Body of pancreas (tissue), 4 donors: ENCODE data around the gene HCFC1R1. TPM values are rescaled to one million over a fixed set of nuclear protein-coding genes. Genes with fewer than 3 reads are reported as not detected.
A peak's percentile ranks its signal among the peaks of the same experiment; 100 is the strongest.

Experiments used
- ATAC-seq: fragments of 150-250 bp; one replicate; pipeline ENCODE4 v1.9.1; 2016
- DNase-seq, 4 donors: peaks; one replicate each; pipeline ENCODE4 v3.0.0-alpha.2; 2019
- H3K27ac ChIP-seq, 4 donors: fragments of 200-600 bp; sonication (generic); 1 replicate in 3 of 4; 2 replicates in 1 of 4; pipeline versions ENCODE4 v1.5.1 to v1.6.1; 2016 to 2019; ENCODE audit warnings: mild to moderate bottlenecking in 1 of 4, mixed read lengths in 1 of 4, moderate library complexity in 1 of 4
- H3K27me3 ChIP-seq, 2 donors: fragments of 200-600 bp; sonication (generic); one replicate each; pipeline ENCODE4 v1.6.0; 2016; ENCODE audit warnings: mild to moderate bottlenecking in 1 of 2
- H3K36me3 ChIP-seq, 2 donors: fragments of 200-600 bp; sonication (generic); replicated peaks in 1 of 2; 2 replicates each; pipeline ENCODE4 v1.5.1; 2016; ENCODE audit warnings: low read depth in 2 of 2; ENCODE audit not compliant: insufficient read depth in 1 of 2
- H3K4me1 ChIP-seq: fragments of 200-600 bp; sonication (generic); one replicate; pipeline ENCODE4 v1.6.0; 2016
- H3K4me3 ChIP-seq, 2 donors: fragments of 200-600 bp; sonication (generic); 1 replicate in 1 of 2; 2 replicates in 1 of 2; pipeline ENCODE4 v1.5.1; 2016 to 2019
- H3K9me3 ChIP-seq, 3 donors: fragments of 200-600 bp; sonication (generic); 1 replicate in 2 of 3; 2 replicates in 1 of 3; pipeline ENCODE4 v1.5.1; 2016
- CTCF ChIP-seq, 7 experiments: fragments of 450-650 bp in 4 of 7; fragments of 200-600 bp in 3 of 7; sonication (generic) in 3 of 7; IDR thresholded peaks; one replicate each; pipeline ENCODE4 v1.5.1; 2016 to 2019; ENCODE audit warnings: antibody characterized with exemption in 7 of 7
- POLR2A ChIP-seq, 3 donors: fragments of 450-650 bp; IDR thresholded peaks; one replicate each; pipeline ENCODE4 v1.6.1; 2016; ENCODE audit warnings: antibody characterized with exemption in 3 of 3, mild to moderate bottlenecking in 2 of 3
- WGBS, 2 donors: methylation state at CpG; one replicate each; pipeline ENCODE4 v1.1.5; 2017; 5-methylcytosine and 5-hydroxymethylcytosine counted together
- intact Hi-C: fragments of 100-400 bp; cut with DNase I; formaldehyde crosslinking; loops from one replicate; pipeline ENCODE4 v1.15.1; 2023
- total RNA-seq, 2 donors: library from RNA; depleted of rRNA; stranded (reverse); fragments of >200 nt; gene quantifications; one replicate each; pipeline ENCODE4 v1.1.0, GENCODE V29; 2016

HCFC1R1 gene
- total RNA-seq, 2 donors from 2014 or later = 6.9 to 15.3 TPM

GRCh38 chr16:2976201-2976600, 47.5 kb downstream of the HCFC1R1 start:
- intact Hi-C loops = no loop called here
- Histone ChIP-seq H3K9me3 (no peaks in the 10 kb centered on the region), H3K27me3 (no peaks in the 10 kb centered on the region), H3K36me3 (no peaks in the 10 kb centered on the region), H3K4me3 (no peak overlapping the region), H3K4me1 (peaks cover 41% of the 10 kb centered on the region), H3K27ac (peak overlapping the region in 1 of 4 donors; percentile 72)
- WGBS, 2 donors = 46 to 52% methylated on average over 7 of the region's 7 CpGs
- ATAC-seq = no peak
- no peak for DNase-seq
- no peak for TF ChIP-seq POLR2A (IDR thresholded peaks at IDR 0.05)
- no peak for TF ChIP-seq CTCF (IDR thresholded peaks at IDR 0.05)

GRCh38 chr16:2975161-2975795, 48.5 kb downstream of the HCFC1R1 start:
- ATAC-seq (no peak), DNase-seq (no peak)
- TF ChIP-seq CTCF (IDR thresholded peaks at IDR 0.05) (no peak), POLR2A (IDR thresholded peaks at IDR 0.05) (no peak)
- 94 to 97% methylated on average over 9 to 24 of the region's 28 CpGs for WGBS, 2 donors
- Histone ChIP-seq H3K9me3 (no peaks in the 10 kb centered on the region), H3K27ac (no peak overlapping the region), H3K27me3 (no peaks in the 10 kb centered on the region), H3K4me1 (peaks cover 43% of the 10 kb centered on the region), H3K36me3 (no peaks in the 10 kb centered on the region), H3K4me3 (no peak overlapping the region)
- intact Hi-C loops = no loop called here

GRCh38 chr16:2974319-2975056, 49.3 kb downstream of the HCFC1R1 start:
- H3K4me3 ChIP-seq = no peak overlapping the region
- no peaks in the 10 kb centered on the region for H3K36me3 ChIP-seq
- peaks cover 44% of the 10 kb centered on the region for H3K4me1 ChIP-seq
- no peak overlapping the region for H3K27ac ChIP-seq
- H3K9me3 ChIP-seq = no peaks in the 10 kb centered on the region
- TF ChIP-seq CTCF (IDR thresholded peaks at IDR 0.05) = no peak
- TF ChIP-seq POLR2A (IDR thresholded peaks at IDR 0.05) = no peak
- ATAC-seq (no peak), DNase-seq (no peak)
- no peaks in the 10 kb centered on the region for H3K27me3 ChIP-seq
- intact Hi-C loops = no loop called here
- WGBS, 2 donors = 99 to 100% methylated on average over 1 to 6 of the region's 15 CpGs

- DNase-seq = no peak
- no peak overlapping the region for H3K27ac ChIP-seq
- H3K9me3 ChIP-seq = no peaks in the 10 kb centered on the region
- H3K4me1 ChIP-seq = peaks cover 46% of the 10 kb centered on the region
- H3K27me3 ChIP-seq = no peaks in the 10 kb centered on the region
- ATAC-seq = no peak
- TF ChIP-seq CTCF (IDR thresholded peaks at IDR 0.05) = no peak
- no peak for TF ChIP-seq POLR2A (IDR thresholded peaks at IDR 0.05)
- intact Hi-C loops = no loop called here
- WGBS, 2 donors = 87 to 94% methylated on average over 9 to 15 of the region's 17 CpGs
- H3K36me3 ChIP-seq = no peaks in the 10 kb centered on the region
- no peak overlapping the region for H3K4me3 ChIP-seq
Measured at GRCh38 chr16:2973605-2974318, 50.0 kb downstream of the HCFC1R1 start.
